Trophoblast cell (in vitro differentiated cells and primary cell): Measurements from ENCODE around the gene CHD8.

Experiments used
- DNase-seq, 2 donors: peaks; one replicate each; pipeline ENCODE4 v3.0.0-alpha.2; 2016
- H2AFZ ChIP-seq: 2 replicates; pipeline ENCODE4 v1.6.1; 2013; ENCODE audit warnings: low read length, moderate library complexity, mild to moderate bottlenecking; ENCODE audit not compliant: insufficient read depth, poor library complexity
- H2AK5ac ChIP-seq: 2 replicates; pipeline ENCODE4 v1.6.1; 2013; ENCODE audit warnings: mild to moderate bottlenecking, low read length
- H2BK120ac ChIP-seq: 2 replicates; pipeline ENCODE4 v1.6.1; 2013; ENCODE audit warnings: low read length, mild to moderate bottlenecking, moderate library complexity; ENCODE audit not compliant: insufficient read depth, poor library complexity
- H2BK12ac ChIP-seq: 2 replicates; pipeline ENCODE4 v1.6.1; 2013; ENCODE audit warnings: mild to moderate bottlenecking, low read length, moderate library complexity
- H2BK5ac ChIP-seq: 2 replicates; pipeline ENCODE4 v1.6.1; 2013; ENCODE audit warnings: low read length, low read depth, moderate library complexity, mild to moderate bottlenecking; ENCODE audit not compliant: poor library complexity
- H3K14ac ChIP-seq: 2 replicates; pipeline ENCODE4 v1.6.1; 2013; ENCODE audit warnings: mild to moderate bottlenecking, low read length
- H3K18ac ChIP-seq: 2 replicates; pipeline ENCODE4 v1.6.1; 2013; ENCODE audit warnings: mild to moderate bottlenecking, low read length
- H3K23ac ChIP-seq: 2 replicates; pipeline ENCODE4 v1.6.1; 2013; ENCODE audit warnings: low read length
- H3K27ac ChIP-seq: 2 replicates; pipeline ENCODE4 v1.5.1; 2013; ENCODE audit warnings: low read depth, mild to moderate bottlenecking, inconsistent platforms, low read length, moderate library complexity
- H3K27me3 ChIP-seq: 2 replicates; pipeline ENCODE4 v1.6.1; 2013; ENCODE audit warnings: inconsistent platforms, mild to moderate bottlenecking, low read length, moderate library complexity; ENCODE audit not compliant: insufficient read depth
- H3K36me3 ChIP-seq, 2 experiments: 1 replicate in 1 of 2; 2 replicates in 1 of 2; pipeline ENCODE4 v1.6.1; 2013; ENCODE audit warnings: low read length in 2 of 2, mild to moderate bottlenecking in 2 of 2, moderate library complexity in 1 of 2; ENCODE audit not compliant: insufficient read depth in 2 of 2, control insufficient read depth in 1 of 2
- H3K4ac ChIP-seq: 2 replicates; pipeline ENCODE4 v1.6.1; 2013; ENCODE audit warnings: low read depth, mild to moderate bottlenecking, low read length, moderate library complexity
- H3K4me1 ChIP-seq, 2 experiments: 1 replicate in 1 of 2; 2 replicates in 1 of 2; pipeline ENCODE4 v1.6.1; 2013; ENCODE audit warnings: low read length in 2 of 2, mild to moderate bottlenecking in 2 of 2, moderate library complexity in 1 of 2; ENCODE audit not compliant: insufficient read depth in 2 of 2, control insufficient read depth in 1 of 2
- H3K4me2 ChIP-seq: 2 replicates; pipeline ENCODE4 v1.6.1; 2013; ENCODE audit warnings: inconsistent platforms, mild to moderate bottlenecking, low read length, moderate library complexity
- H3K4me3 ChIP-seq: 2 replicates; pipeline ENCODE4 v1.5.1; 2013; ENCODE audit warnings: mild to moderate bottlenecking, low read depth, low read length, inconsistent platforms
- H3K79me1 ChIP-seq: one replicate; pipeline ENCODE4 v1.6.1; 2013; ENCODE audit warnings: low read length
- H3K79me2 ChIP-seq: 2 replicates; pipeline ENCODE4 v1.6.1; 2013; ENCODE audit warnings: low read length, mild to moderate bottlenecking; ENCODE audit not compliant: control insufficient read depth, insufficient read depth, poor library complexity
- H3K9ac ChIP-seq: 2 replicates; pipeline ENCODE4 v1.6.1; 2013; ENCODE audit warnings: mild to moderate bottlenecking, low read length
- H3K9me3 ChIP-seq: 2 replicates; pipeline ENCODE4 v1.6.1; 2013; ENCODE audit warnings: low read depth, mild to moderate bottlenecking, control low read depth, inconsistent platforms, low read length; ENCODE audit not compliant: insufficient read depth
- H4K12ac ChIP-seq: 2 replicates; pipeline ENCODE4 v1.6.1; 2013; ENCODE audit warnings: low read depth, mild to moderate bottlenecking, low read length, moderate library complexity
- H4K8ac ChIP-seq: 2 replicates; pipeline ENCODE4 v1.6.1; 2013; ENCODE audit warnings: low read depth, mild to moderate bottlenecking, low read length, moderate library complexity
- H4K91ac ChIP-seq: one replicate; pipeline ENCODE4 v1.6.1; 2013; ENCODE audit warnings: low read depth, mild to moderate bottlenecking, low read length, moderate library complexity
- WGBS: extraction: QIAGEN DNeasy Blood & Tissue Kit; methylation state at CpG from one replicate; pipeline ENCODE4 v1.1.7; 2013; ENCODE audit warnings: missing lambda C conversion rate; ENCODE audit not compliant: insufficient read length, insufficient coverage; ENCODE audit errors: extremely low coverage; 5-methylcytosine and 5-hydroxymethylcytosine counted together

CHD8 gene

DNA sequence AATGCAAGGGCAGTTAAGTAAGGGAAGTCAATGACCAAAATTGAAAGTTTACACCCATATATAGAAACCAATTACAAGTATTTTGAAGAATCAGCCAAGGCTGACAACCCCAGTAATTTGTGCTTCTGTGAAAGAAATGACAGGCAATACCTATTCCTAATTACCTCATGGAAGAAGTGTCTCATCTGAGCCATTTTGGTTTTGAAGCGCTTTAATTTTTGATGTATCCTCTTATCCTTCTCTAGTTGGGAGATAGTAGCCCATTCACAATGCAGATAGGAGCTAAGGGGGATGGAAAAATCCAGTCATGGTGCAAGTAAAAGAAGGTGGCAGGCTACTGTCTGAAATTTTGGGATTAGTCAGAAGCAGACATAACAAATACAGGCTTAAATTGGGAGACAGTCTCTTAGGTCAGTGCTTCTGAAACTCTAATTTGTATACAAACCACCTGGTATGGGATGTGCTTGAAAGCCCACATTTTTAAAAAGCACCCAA is 41.7 kb downstream of the CHD8 start:
- H2BK120ac ChIP-seq: no peak overlapping the region
- H3K79me2 ChIP-seq: no peaks in the 10 kb centered on the region
- no peaks in the 10 kb centered on the region for H3K9me3 ChIP-seq
- no peak overlapping the region for H3K4ac ChIP-seq
- no peak overlapping the region for H3K4me3 ChIP-seq
- H4K8ac ChIP-seq: no peak overlapping the region
- H2AFZ ChIP-seq: no peak overlapping the region
- DNase-seq: no peak
- no peak overlapping the region for H3K4me2 ChIP-seq
- no peak overlapping the region for H3K9ac ChIP-seq
- no peak overlapping the region for H2AK5ac ChIP-seq
- no CpG with 5 or more reads among the region's 1 CpG for WGBS
- no peaks in the 10 kb centered on the region for H3K27me3 ChIP-seq
- no peak overlapping the region for H2BK5ac ChIP-seq
- no peak overlapping the region for H3K14ac ChIP-seq
- peaks cover 23 to 48% of the 10 kb centered on the region in 2 experiments for H3K36me3 ChIP-seq
- H3K79me1 ChIP-seq: no peaks in the 10 kb centered on the region
- H2BK12ac ChIP-seq: no peak overlapping the region
- no peaks in the 10 kb centered on the region for H3K4me1 ChIP-seq
- H4K91ac ChIP-seq: no peak overlapping the region
- no peak overlapping the region for H4K12ac ChIP-seq
- H3K18ac ChIP-seq: no peak overlapping the region
- H3K27ac ChIP-seq: no peak overlapping the region
- H3K23ac ChIP-seq: no peak overlapping the region

- H2AFZ ChIP-seq: no peak overlapping the region
- no peak overlapping the region for H3K23ac ChIP-seq
- no peak overlapping the region for H3K18ac ChIP-seq
- H4K12ac ChIP-seq: no peak overlapping the region
- H2AK5ac ChIP-seq: no peak overlapping the region
- no peak overlapping the region for H3K4ac ChIP-seq
- no peaks in the 10 kb centered on the region for H3K79me1 ChIP-seq
- peaks cover 24 to 65% of the 10 kb centered on the region in 2 experiments for H3K36me3 ChIP-seq
- H4K91ac ChIP-seq: no peak overlapping the region
- H3K27me3 ChIP-seq: no peaks in the 10 kb centered on the region
- H4K8ac ChIP-seq: no peak overlapping the region
- no peaks in the 10 kb centered on the region for H3K4me1 ChIP-seq
- no peak overlapping the region for H2BK120ac ChIP-seq
- no peaks in the 10 kb centered on the region for H3K9me3 ChIP-seq
- no peak overlapping the region for H2BK5ac ChIP-seq
- H3K4me2 ChIP-seq: no peak overlapping the region
- H3K79me2 ChIP-seq: no peaks in the 10 kb centered on the region
- H3K27ac ChIP-seq: no peak overlapping the region
- H2BK12ac ChIP-seq: no peak overlapping the region
- H3K14ac ChIP-seq: no peak overlapping the region
- no peak overlapping the region for H3K4me3 ChIP-seq
- peak; percentile 22 to 60 for DNase-seq
- WGBS: no CpG with 5 or more reads among the region's 3 CpGs
- no peak overlapping the region for H3K9ac ChIP-seq
These were observed 47.8 kb downstream of the CHD8 start for GRCh38 chr14:21408147-21408546.

DNA sequence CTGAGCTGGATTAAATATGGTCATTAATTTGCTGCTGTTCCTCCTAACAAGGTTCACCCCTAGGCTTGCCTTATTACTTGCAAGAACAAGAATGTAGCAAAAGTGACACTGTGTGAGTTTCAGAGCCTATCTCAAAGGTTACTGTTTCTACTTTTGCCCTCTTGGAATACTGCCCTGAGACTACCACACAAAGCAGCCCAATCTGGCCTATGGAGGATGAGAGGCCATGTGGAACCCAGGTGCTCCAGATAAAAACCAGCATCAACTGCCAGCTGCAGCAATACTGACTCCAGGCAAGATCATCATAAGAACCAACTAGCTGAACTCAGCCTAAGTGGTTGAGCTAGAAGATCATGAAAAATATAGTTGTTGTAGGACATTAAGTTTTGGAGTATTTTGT is 49.7 kb downstream of the CHD8 start:
- H3K79me2 ChIP-seq: no peaks in the 10 kb centered on the region
- no peak overlapping the region for H2BK120ac ChIP-seq
- H3K36me3 ChIP-seq: peaks cover 24 to 66% of the 10 kb centered on the region in 2 experiments
- H3K18ac ChIP-seq: no peak overlapping the region
- no peak overlapping the region for H2BK12ac ChIP-seq
- H3K4ac ChIP-seq: no peak overlapping the region
- H3K4me2 ChIP-seq: no peak overlapping the region
- no peaks in the 10 kb centered on the region for H3K27me3 ChIP-seq
- DNase-seq: no peak
- H3K4me3 ChIP-seq: no peak overlapping the region
- no peak overlapping the region for H3K14ac ChIP-seq
- no peak overlapping the region for H4K91ac ChIP-seq
- H2AFZ ChIP-seq: no peak overlapping the region
- H3K4me1 ChIP-seq: no peaks in the 10 kb centered on the region
- H3K9me3 ChIP-seq: no peaks in the 10 kb centered on the region
- no peak overlapping the region for H4K8ac ChIP-seq
- H3K23ac ChIP-seq: no peak overlapping the region
- no peak overlapping the region for H3K27ac ChIP-seq
- H2AK5ac ChIP-seq: no peak overlapping the region
- no peak overlapping the region for H4K12ac ChIP-seq
- H3K79me1 ChIP-seq: no peaks in the 10 kb centered on the region
- no peak overlapping the region for H2BK5ac ChIP-seq
- no peak overlapping the region for H3K9ac ChIP-seq

- peak in 1 of 2 donors; percentile 33 for DNase-seq
- no peak overlapping the region for H4K12ac ChIP-seq
- H2BK5ac ChIP-seq: no peak overlapping the region
- no peaks in the 10 kb centered on the region for H3K79me1 ChIP-seq
- no peaks in the 10 kb centered on the region for H3K9me3 ChIP-seq
- no peak overlapping the region for H3K18ac ChIP-seq
- H4K8ac ChIP-seq: no peak overlapping the region
- no peak overlapping the region for H3K23ac ChIP-seq
- peaks cover 27 to 69% of the 10 kb centered on the region in 2 experiments for H3K36me3 ChIP-seq
- H3K4me1 ChIP-seq: no peaks in the 10 kb centered on the region
- H2AK5ac ChIP-seq: no peak overlapping the region
- no peak overlapping the region for H3K4ac ChIP-seq
- WGBS: no CpG with 5 or more reads among the region's 3 CpGs
- no peak overlapping the region for H3K14ac ChIP-seq
- H3K27me3 ChIP-seq: no peaks in the 10 kb centered on the region
- H3K4me3 ChIP-seq: no peak overlapping the region
- no peak overlapping the region for H3K4me2 ChIP-seq
- H2BK120ac ChIP-seq: no peak overlapping the region
- H3K9ac ChIP-seq: no peak overlapping the region
- H4K91ac ChIP-seq: no peak overlapping the region
- no peak overlapping the region for H3K27ac ChIP-seq
- H3K79me2 ChIP-seq: no peaks in the 10 kb centered on the region
- H2BK12ac ChIP-seq: no peak overlapping the region
- H2AFZ ChIP-seq: no peak overlapping the region
These were observed 50.8 kb downstream of the CHD8 start for GRCh38 chr14:21405097-21405496.
